ENCODE data around the gene TSFM. TPM values are rescaled to one million over a fixed set of nuclear protein-coding genes. Genes with fewer than 3 reads are reported as not detected.

TSFM gene
- total and polyA plus RNA-seq, 3 donors from 2014 or later: 26.9 to 51.2 (median 30.0) TPM

DNA sequence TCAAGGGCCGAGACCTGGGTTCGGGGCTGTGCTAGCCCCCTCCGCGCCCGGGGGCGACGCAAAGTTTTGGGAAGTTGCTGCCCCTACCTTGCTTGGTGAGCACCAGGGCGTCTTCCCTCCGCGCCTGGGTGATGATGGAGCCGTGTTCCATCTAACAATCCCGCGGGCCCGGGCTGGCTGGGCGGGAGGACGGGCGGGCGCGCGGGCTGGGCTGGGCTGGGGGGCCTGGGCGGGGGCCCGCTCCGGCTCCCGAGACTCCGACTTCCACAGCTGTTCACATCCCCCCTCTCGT lies 63.6 kb downstream of the TSFM start:
- H3K36me3 ChIP-seq (ENCODE audit: low read depth, missing control alignments): no peaks in the 10 kb centered on the region
- 0% methylated on average over 3 to 26 of the region's 26 CpGs for WGBS, 2 donors
- no peaks in the 10 kb centered on the region for H3K27me3 ChIP-seq
- peak overlapping the region; percentile 99 to 100 for H3K27ac ChIP-seq
- no peaks in the 10 kb centered on the region for H3K9me3 ChIP-seq
- intact Hi-C loops (cut with DNase I; ENCODE audit: low total_unique reads): loop anchor here (5.0 kb wide), 1 partner anchor 46 kb away; no protein-coding TSS in a partner anchor
- peaks cover 31% of the 10 kb centered on the region for H3K4me1 ChIP-seq
- no peak for DNase-seq
- H3K4me3 ChIP-seq: peak overlapping the region; percentile 96 to 99
- TF ChIP-seq POLR2A (IDR thresholded peaks at IDR 0.05): no peak
- TF ChIP-seq, protein P1, sequence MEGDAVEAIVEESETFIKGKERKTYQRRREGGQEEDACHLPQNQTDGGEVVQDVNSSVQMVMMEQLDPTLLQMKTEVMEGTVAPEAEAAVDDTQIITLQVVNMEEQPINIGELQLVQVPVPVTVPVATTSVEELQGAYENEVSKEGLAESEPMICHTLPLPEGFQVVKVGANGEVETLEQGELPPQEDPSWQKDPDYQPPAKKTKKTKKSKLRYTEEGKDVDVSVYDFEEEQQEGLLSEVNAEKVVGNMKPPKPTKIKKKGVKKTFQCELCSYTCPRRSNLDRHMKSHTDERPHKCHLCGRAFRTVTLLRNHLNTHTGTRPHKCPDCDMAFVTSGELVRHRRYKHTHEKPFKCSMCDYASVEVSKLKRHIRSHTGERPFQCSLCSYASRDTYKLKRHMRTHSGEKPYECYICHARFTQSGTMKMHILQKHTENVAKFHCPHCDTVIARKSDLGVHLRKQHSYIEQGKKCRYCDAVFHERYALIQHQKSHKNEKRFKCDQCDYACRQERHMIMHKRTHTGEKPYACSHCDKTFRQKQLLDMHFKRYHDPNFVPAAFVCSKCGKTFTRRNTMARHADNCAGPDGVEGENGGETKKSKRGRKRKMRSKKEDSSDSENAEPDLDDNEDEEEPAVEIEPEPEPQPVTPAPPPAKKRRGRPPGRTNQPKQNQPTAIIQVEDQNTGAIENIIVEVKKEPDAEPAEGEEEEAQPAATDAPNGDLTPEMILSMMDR (IDR thresholded peaks at IDR 0.05): no peak

DNA sequence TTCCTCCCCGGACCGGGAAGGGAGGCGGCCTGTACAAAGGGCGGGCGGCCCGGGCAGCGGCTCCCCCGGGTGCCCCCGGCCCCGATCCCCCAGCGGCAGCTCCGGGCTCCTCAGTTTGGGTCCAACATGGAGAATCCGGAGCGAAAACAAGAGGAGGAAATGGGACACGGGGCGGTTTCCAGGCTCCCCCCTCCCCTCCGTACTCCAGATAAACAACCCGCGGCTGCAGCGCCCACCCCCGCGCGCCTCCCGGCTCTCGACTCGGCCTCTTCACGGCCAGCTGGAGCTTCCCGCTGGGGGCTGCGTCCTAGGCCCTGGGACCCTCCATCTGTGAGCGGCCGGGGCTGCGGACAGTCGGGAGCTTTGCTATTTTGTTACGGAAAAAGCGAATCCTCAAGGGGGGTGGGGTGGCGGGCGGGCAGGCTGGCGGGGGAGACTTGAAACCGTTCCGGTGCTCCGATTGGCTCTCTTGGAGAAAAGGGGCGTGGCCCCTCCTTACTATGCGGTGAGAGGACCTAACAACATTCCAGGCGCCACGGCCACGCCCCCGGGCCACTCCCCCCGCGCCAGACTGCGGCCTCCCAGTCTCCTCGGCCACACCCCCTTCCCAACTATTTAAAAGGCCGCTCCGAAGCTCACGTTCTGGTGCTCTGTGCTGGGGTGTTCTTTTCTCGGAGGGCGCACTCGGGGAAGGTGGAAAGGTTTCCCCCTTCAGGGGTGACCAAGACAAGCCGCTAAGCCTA lies 64.2 kb downstream of the TSFM start, which contains the start of gene CTDSP2:
CTDSP2 (minus strand) TSS at position 153 of the 743 bp plus-strand sequence. CDS start 294 bp downstream, outside the sequence.
- DNase-seq: peak; percentile 100
- H3K27me3 ChIP-seq: no peaks in the 10 kb centered on the region
- peak within 1 kb of the TSS; percentile 99 to 100 for H3K27ac ChIP-seq
- no peaks in the 10 kb centered on the region for H3K9me3 ChIP-seq
- intact Hi-C loops (cut with DNase I; ENCODE audit: low total_unique reads): loop anchor here (5.0 kb wide), 1 partner anchor 46 kb away; no protein-coding TSS in a partner anchor
- peak within 1 kb of the TSS; percentile 96 to 99 for H3K4me3 ChIP-seq
- no peaks in the 10 kb centered on the region for H3K36me3 ChIP-seq (ENCODE audit: low read depth, missing control alignments)
- TF ChIP-seq, protein P1 (IDR thresholded peaks at IDR 0.05): peak in 1 of 3 experiments; percentile 22
- peak; percentile 92 for TF ChIP-seq POLR2A (IDR thresholded peaks at IDR 0.05)
- 0 to 1% methylated on average over 5 to 58 of the region's 58 CpGs for WGBS, 2 donors
- peaks cover 26% of the 10 kb centered on the region for H3K4me1 ChIP-seq

MicroRNAs encoded within 50 kb of the gene (microRNA counts, 767-probe panel; counts per million panel counts)
- microRNA hsa-miR-26a-5p: 8,356 to 9,244 counts per million in 2 donors

Small RNA genes lying within 50 kb of the gene (microRNA-seq; reads per million reads assigned to microRNA genes)
- 113 to 131 reads per million in 2 donors for gene MIR26A2 (ENCODE audit: borderline number of aligned reads in 2 of 2, borderline replicate concordance in 1 of 2)
- gene MIR6759 (ENCODE audit: borderline number of aligned reads in 2 of 2, borderline replicate concordance in 1 of 2): 0 reads per million in 2 donors

Small RNA genes lying within 50 kb of the gene (small RNA-seq; reads per million reads assigned to genes)
- gene MIR26A2 (0.19 to 1.4 reads per million in 2 donors), gene RNU6-1083P (0 reads per million in 2 donors)

Other genes starting within 250 kb of the TSFM start
- gene DCTN2, start 235.6 kb upstream of the TSFM start, total RNA-seq: 100 to 1,000 TPM; 109 to 122 TPM
- gene DCTN2, start 235.6 kb upstream of the TSFM start, polyA plus RNA-seq (ENCODE audit: insufficient read depth, low read depth, low replicate concordance): 196 TPM
- gene KIF5A, start 232.7 kb upstream of the TSFM start, total RNA-seq: 1 to 10 TPM; 6.8 to 9.1 TPM
- gene KIF5A, start 232.7 kb upstream of the TSFM start, polyA plus RNA-seq (ENCODE audit: insufficient read depth, low read depth, low replicate concordance): 8.4 TPM
- 10 to 100 TPM; 47.6 to 54.6 TPM for gene PIP4K2C, start 191.6 kb upstream of the TSFM start, total RNA-seq
- gene PIP4K2C, start 191.6 kb upstream of the TSFM start, polyA plus RNA-seq (ENCODE audit: insufficient read depth, low read depth, low replicate concordance): 78.0 TPM
- 10 to 100 TPM; 45.0 to 60.4 TPM for gene DTX3, start 178.0 kb upstream of the TSFM start, total RNA-seq
- 37.9 TPM for gene DTX3, start 178.0 kb upstream of the TSFM start, polyA plus RNA-seq (ENCODE audit: insufficient read depth, low read depth, low replicate concordance)
- 10 to 100 TPM; 18.0 to 26.5 TPM for gene ARHGEF25, start 171.4 kb upstream of the TSFM start, total RNA-seq
- gene ARHGEF25, start 171.4 kb upstream of the TSFM start, polyA plus RNA-seq (ENCODE audit: insufficient read depth, low read depth, low replicate concordance): 18.7 TPM
- gene B4GALNT1, start 149.6 kb upstream of the TSFM start, total RNA-seq: 1 to 10 TPM; 2.3 to 3.2 TPM
- 1.8 TPM for gene B4GALNT1, start 149.6 kb upstream of the TSFM start, polyA plus RNA-seq (ENCODE audit: insufficient read depth, low read depth, low replicate concordance)
- 100 to 1,000 TPM in 1 of 2 donors, 10 to 100 TPM in 1; 88.1 to 158 TPM for gene OS9, start 88.7 kb upstream of the TSFM start, total RNA-seq
- gene OS9, start 88.7 kb upstream of the TSFM start, polyA plus RNA-seq (ENCODE audit: insufficient read depth, low read depth, low replicate concordance): 121 TPM
- 1 to 10 TPM; 2.7 to 3.2 TPM for gene AGAP2, start 44.0 kb upstream of the TSFM start, total RNA-seq
- gene AGAP2, start 44.0 kb upstream of the TSFM start, polyA plus RNA-seq (ENCODE audit: insufficient read depth, low read depth, low replicate concordance): 1.9 TPM
- 10 to 100 TPM; 25.4 to 33.0 TPM for gene TSPAN31, start 37.7 kb upstream of the TSFM start, total RNA-seq
- gene TSPAN31, start 37.7 kb upstream of the TSFM start, polyA plus RNA-seq (ENCODE audit: insufficient read depth, low read depth, low replicate concordance): 30.8 TPM
- gene CDK4, start 30.5 kb upstream of the TSFM start, total RNA-seq: 10 to 100 TPM; 47.0 to 73.5 TPM
- 64.4 TPM for gene CDK4, start 30.5 kb upstream of the TSFM start, polyA plus RNA-seq (ENCODE audit: insufficient read depth, low read depth, low replicate concordance)
- 10 to 100 TPM in 1 of 2 donors, 1 to 10 TPM in 1; 9.2 to 15.1 TPM for gene MARCHF9, start 27.7 kb upstream of the TSFM start, total RNA-seq
- 8.4 TPM for gene MARCHF9, start 27.7 kb upstream of the TSFM start, polyA plus RNA-seq (ENCODE audit: insufficient read depth, low read depth, low replicate concordance)
- gene CYP27B1, start 15.7 kb upstream of the TSFM start, total RNA-seq: 10 to 100 TPM in 1 of 2 donors, 1 to 10 TPM in 1; 3.9 to 30.2 TPM
- gene CYP27B1, start 15.7 kb upstream of the TSFM start, polyA plus RNA-seq (ENCODE audit: insufficient read depth, low read depth, low replicate concordance): 2.2 TPM
- 10 to 100 TPM; 16.7 to 22.8 TPM for gene METTL1, start 10.7 kb upstream of the TSFM start, total RNA-seq
- 28.8 TPM for gene METTL1, start 10.7 kb upstream of the TSFM start, polyA plus RNA-seq (ENCODE audit: insufficient read depth, low read depth, low replicate concordance)
- 1 to 10 TPM; 8.4 to 8.7 TPM for gene EEF1AKMT3, start 10.2 kb upstream of the TSFM start, total RNA-seq
- gene EEF1AKMT3, start 10.2 kb upstream of the TSFM start, polyA plus RNA-seq (ENCODE audit: insufficient read depth, low read depth, low replicate concordance): 5.5 TPM
- gene AVIL, start 35.9 kb downstream of the TSFM start, total RNA-seq: 1 to 10 TPM; 3.1 to 4.4 TPM
- gene AVIL, start 35.9 kb downstream of the TSFM start, polyA plus RNA-seq (ENCODE audit: insufficient read depth, low read depth, low replicate concordance): 6.0 TPM
- gene CTDSP2, start 63.9 kb downstream of the TSFM start, total RNA-seq: 100 to 1,000 TPM; 103 to 140 TPM
- 123 TPM for gene CTDSP2, start 63.9 kb downstream of the TSFM start, polyA plus RNA-seq (ENCODE audit: insufficient read depth, low read depth, low replicate concordance)
- gene ATP23, start 158.8 kb downstream of the TSFM start, total RNA-seq: 10 to 100 TPM; 53.1 to 76.6 TPM
- gene ATP23, start 158.8 kb downstream of the TSFM start, polyA plus RNA-seq (ENCODE audit: insufficient read depth, low read depth, low replicate concordance): 102 TPM